Esophagus muscularis mucosa (tissue), 4 donors: ENCODE measurements around the gene PXDN. TPM values are rescaled to one million over a fixed set of nuclear protein-coding genes. Genes with fewer than 3 reads are reported as not detected.

Source experiments
- DNase-seq: peaks from one replicate; pipeline ENCODE4 v3.0.0-alpha.2; 2017; ENCODE audit errors: extremely low spot score
- H3K27ac ChIP-seq, 4 donors: fragments of 200-600 bp; sonication (generic); replicated peaks in 1 of 4; 1 replicate in 3 of 4; 2 replicates in 1 of 4; pipeline ENCODE4 v1.5.1; 2016 to 2019; ENCODE audit warnings: mild to moderate bottlenecking in 1 of 4
- H3K27me3 ChIP-seq, 4 donors: fragments of 200-600 bp; sonication (generic); one replicate each; pipeline versions ENCODE4 v1.5.1 to v1.6.0; 2016 to 2019
- H3K36me3 ChIP-seq, 4 donors: fragments of 200-600 bp; sonication (generic); one replicate each; pipeline ENCODE4 v1.5.1; 2016 to 2019
- H3K4me1 ChIP-seq, 4 donors: fragments of 200-600 bp; sonication (generic); one replicate each; pipeline ENCODE4 v1.5.1; 2016 to 2019
- H3K4me3 ChIP-seq, 4 donors: fragments of 200-600 bp; sonication (generic); 1 replicate in 2 of 4; 2 replicates in 2 of 4; pipeline ENCODE4 v1.5.1; 2016 to 2019; ENCODE audit warnings: mild to moderate bottlenecking in 4 of 4, moderate library complexity in 1 of 4
- H3K9me3 ChIP-seq, 4 donors: fragments of 200-600 bp; sonication (generic); 1 replicate in 3 of 4; 2 replicates in 1 of 4; pipeline ENCODE4 v1.5.1; 2016 to 2019
- EP300 ChIP-seq: sonication (generic); formaldehyde crosslinking; IDR thresholded peaks from one replicate; pipeline ENCODE4 v1.6.1; 2017; ENCODE audit warnings: antibody characterized with exemption
- POLR2A ChIP-seq: fragments of 450-650 bp; IDR thresholded peaks from one replicate; pipeline ENCODE4 v1.6.1; 2017; ENCODE audit warnings: antibody characterized with exemption, moderate library complexity, mild to moderate bottlenecking, low read depth
- POLR2AphosphoS5 ChIP-seq, 2 donors: sonication (generic); formaldehyde crosslinking; IDR thresholded peaks; one replicate each; pipeline ENCODE4 v1.6.1; 2017; ENCODE audit warnings: antibody characterized with exemption in 2 of 2
- WGBS: methylation state at CpG from one replicate; pipeline ENCODE4 v1.1.5; 2018; 5-methylcytosine and 5-hydroxymethylcytosine counted together
- intact Hi-C: fragments of 100-400 bp; cut with DNase I; formaldehyde crosslinking; loops from one replicate; pipeline ENCODE4 v1.15.1; 2023
- total RNA-seq, 4 donors: library from RNA; depleted of rRNA; stranded (reverse); fragments of >200 nt; gene quantifications; one replicate each; pipeline versions ENCODE4 v1.1.0 to v1.2.1, GENCODE V29; 2016
- TF ChIP-seq, protein P1 (sequence below), 3 experiments: fragments of 200-600 bp in 2 of 3; fragments of 450-650 bp in 1 of 3; sonication (generic) in 2 of 3; IDR thresholded peaks; one replicate each; pipeline ENCODE4 v1.5.1; 2017 to 2019; ENCODE audit warnings: antibody characterized with exemption in 3 of 3, mild to moderate bottlenecking in 2 of 3, moderate library complexity in 1 of 3

PXDN gene
- total RNA-seq, 4 donors from 2014 or later: 19.9 to 81.6 (median 50.1) TPM

DNA sequence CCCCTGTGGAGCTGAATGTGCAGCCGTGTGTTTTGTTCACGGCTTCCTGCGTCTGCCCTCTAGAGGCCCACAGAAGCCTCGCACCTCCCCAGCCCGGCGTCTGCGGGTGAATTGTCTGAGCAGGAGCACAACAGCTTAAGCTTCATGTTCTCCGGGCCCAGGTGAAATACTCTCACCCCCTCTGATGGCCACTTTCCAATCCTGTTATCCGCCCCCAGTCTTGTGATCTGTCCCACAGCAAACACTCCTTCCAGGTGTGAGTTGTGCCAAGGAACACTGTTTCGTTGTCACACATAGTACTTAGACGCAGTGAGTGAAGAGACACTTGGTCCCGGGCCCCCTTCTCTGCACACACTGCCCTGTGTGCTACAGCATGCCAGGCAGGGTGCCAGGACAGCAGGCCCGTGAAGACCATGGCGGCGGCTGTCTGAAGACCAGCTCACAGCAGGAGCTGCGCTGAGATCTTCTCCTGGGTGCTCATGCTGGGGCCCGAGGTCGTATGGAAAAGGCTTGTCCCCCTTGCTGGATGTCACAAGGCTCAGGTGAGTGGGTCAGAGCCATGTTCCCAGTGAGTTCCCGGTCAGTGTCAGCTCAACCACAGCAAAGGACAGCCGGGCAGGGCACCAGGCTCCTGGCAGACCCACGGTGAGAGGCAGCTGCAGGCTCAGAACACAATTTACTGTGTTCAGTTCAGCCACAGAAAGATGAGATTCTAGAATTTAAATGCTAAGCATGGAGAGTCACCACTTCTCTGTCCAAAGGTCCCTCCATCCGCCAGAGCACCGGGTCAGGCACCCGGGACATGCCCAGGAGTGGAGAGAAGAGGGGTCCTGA, 6.8 kb upstream of the PXDN start:
- peak overlapping the region in 2 of 4 donors; percentile 36 to 51 for H3K27ac ChIP-seq
- intact Hi-C loops: loop anchor here (5.0 kb wide), 2 partner anchors 66 to 199 kb away; no protein-coding TSS in a partner anchor
- TF ChIP-seq, protein P1, sequence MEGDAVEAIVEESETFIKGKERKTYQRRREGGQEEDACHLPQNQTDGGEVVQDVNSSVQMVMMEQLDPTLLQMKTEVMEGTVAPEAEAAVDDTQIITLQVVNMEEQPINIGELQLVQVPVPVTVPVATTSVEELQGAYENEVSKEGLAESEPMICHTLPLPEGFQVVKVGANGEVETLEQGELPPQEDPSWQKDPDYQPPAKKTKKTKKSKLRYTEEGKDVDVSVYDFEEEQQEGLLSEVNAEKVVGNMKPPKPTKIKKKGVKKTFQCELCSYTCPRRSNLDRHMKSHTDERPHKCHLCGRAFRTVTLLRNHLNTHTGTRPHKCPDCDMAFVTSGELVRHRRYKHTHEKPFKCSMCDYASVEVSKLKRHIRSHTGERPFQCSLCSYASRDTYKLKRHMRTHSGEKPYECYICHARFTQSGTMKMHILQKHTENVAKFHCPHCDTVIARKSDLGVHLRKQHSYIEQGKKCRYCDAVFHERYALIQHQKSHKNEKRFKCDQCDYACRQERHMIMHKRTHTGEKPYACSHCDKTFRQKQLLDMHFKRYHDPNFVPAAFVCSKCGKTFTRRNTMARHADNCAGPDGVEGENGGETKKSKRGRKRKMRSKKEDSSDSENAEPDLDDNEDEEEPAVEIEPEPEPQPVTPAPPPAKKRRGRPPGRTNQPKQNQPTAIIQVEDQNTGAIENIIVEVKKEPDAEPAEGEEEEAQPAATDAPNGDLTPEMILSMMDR (IDR thresholded peaks at IDR 0.05): peak; percentile 80 to 92 (median 81)
- peak in 1 of 2 donors; percentile 45 for TF ChIP-seq POLR2AphosphoS5 (IDR thresholded peaks at IDR 0.05)
- TF ChIP-seq EP300: no peak
- TF ChIP-seq POLR2A: no peak
- no peak for DNase-seq
- H3K9me3 ChIP-seq: no peaks in the 10 kb centered on the region
- H3K4me1 ChIP-seq: peaks cover 3 to 19% (median 17%) of the 10 kb centered on the region in 4 donors
- H3K36me3 ChIP-seq: no peaks in the 10 kb centered on the region
- H3K27me3 ChIP-seq: peaks cover 0 to 16% (median 0%) of the 10 kb centered on the region in 4 donors
- WGBS: 41% methylated on average over 20 of the region's 24 CpGs
- no peak overlapping the region for H3K4me3 ChIP-seq

DNA sequence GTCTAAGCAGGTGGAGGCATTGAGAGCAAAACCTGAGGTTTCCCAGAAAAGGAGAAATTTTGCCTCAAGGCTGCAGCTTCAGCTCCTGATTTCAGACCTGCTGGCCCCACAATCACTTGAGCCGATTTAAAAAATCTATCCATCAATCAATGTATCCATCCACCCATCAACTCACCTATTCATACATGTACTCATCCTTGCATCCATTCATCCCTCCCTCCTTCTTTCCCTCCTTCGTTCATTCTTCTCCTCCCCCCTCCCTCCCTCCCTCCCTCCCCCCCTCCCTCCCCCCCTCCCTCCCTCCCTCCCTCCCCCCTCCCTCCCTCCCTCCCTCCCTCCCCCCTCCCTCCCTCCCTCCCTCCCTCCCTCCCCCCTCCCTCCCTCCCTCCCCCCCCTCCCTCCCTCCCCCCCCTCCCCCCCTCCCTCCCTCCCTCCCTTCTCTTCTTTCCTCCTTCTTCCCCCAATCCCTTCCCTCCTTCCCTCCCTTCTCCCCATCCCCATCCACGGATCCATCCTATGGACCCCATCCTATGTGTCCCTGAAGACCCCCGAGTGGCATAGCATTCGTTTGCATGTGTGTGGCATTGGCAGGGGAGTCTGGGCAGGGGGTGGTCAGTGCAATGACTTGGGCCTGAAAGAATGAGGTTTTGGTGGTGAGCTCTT, 6.1 kb upstream of the PXDN start:
- no peak for TF ChIP-seq POLR2A
- TF ChIP-seq, protein P1 (IDR thresholded peaks at IDR 0.05): no peak
- no peak for TF ChIP-seq POLR2AphosphoS5 (IDR thresholded peaks at IDR 0.05)
- TF ChIP-seq EP300: no peak
- Histone ChIP-seq H3K4me3 (no peak overlapping the region), H3K4me1 (peaks cover 6 to 17% (median 14%) of the 10 kb centered on the region in 4 donors), H3K36me3 (no peaks in the 10 kb centered on the region), H3K27ac (peak overlapping the region in 1 of 4 donors; percentile 51), H3K9me3 (no peaks in the 10 kb centered on the region), H3K27me3 (peaks cover 0 to 16% (median 0%) of the 10 kb centered on the region in 4 donors)
- WGBS: 27% methylated on average over 5 of the region's 5 CpGs
- no peak for DNase-seq
- intact Hi-C loops: loop anchor here (5.0 kb wide), 2 partner anchors 67 to 198 kb away; no protein-coding TSS in a partner anchor

DNA sequence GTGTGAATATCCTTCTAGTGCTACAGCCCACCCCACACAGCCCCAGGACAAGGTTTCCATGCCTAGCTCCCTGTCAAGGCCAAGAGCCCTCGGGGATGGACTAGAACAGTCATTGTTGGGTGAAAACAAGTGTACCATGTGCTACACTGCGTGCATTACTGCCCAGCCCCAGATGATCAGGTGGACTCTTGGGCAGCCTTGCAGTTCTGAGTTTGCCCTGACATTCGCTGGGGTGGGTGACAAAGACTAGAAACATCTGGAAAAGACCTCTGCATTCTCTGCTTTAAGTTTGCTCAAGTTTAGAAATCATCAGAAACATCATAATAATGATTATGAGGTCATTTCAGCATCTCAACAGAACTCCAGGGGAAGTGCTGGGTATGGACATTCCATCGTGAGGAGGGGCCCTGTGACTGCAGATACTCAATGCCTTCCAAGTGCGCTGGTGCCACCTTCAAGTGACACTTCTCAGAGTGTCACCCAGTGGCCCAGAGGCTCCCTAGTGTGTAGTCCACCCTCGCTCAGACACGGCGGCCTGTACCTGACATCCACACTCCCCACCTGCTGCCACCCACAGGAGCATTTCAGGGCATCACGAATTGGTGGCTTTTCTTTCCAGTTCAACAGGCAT, 5.3 kb upstream of the PXDN start:
- intact Hi-C loops: loop anchor here (5.0 kb wide), 2 partner anchors 68 to 197 kb away; no protein-coding TSS in a partner anchor
- peaks cover 11 to 23% (median 20%) of the 10 kb centered on the region in 4 donors for H3K4me1 ChIP-seq
- no peak for DNase-seq
- no peak for TF ChIP-seq POLR2AphosphoS5 (IDR thresholded peaks at IDR 0.05)
- no peak for TF ChIP-seq EP300
- TF ChIP-seq POLR2A: no peak
- TF ChIP-seq, protein P1 (IDR thresholded peaks at IDR 0.05): no peak
- H3K9me3 ChIP-seq: no peaks in the 10 kb centered on the region
- H3K4me3 ChIP-seq: no peak overlapping the region
- no peaks in the 10 kb centered on the region for H3K36me3 ChIP-seq
- H3K27ac ChIP-seq: no peak overlapping the region
- peaks cover 0 to 16% (median 0%) of the 10 kb centered on the region in 4 donors for H3K27me3 ChIP-seq
- WGBS: 92% methylated on average over 7 of the region's 9 CpGs

DNA sequence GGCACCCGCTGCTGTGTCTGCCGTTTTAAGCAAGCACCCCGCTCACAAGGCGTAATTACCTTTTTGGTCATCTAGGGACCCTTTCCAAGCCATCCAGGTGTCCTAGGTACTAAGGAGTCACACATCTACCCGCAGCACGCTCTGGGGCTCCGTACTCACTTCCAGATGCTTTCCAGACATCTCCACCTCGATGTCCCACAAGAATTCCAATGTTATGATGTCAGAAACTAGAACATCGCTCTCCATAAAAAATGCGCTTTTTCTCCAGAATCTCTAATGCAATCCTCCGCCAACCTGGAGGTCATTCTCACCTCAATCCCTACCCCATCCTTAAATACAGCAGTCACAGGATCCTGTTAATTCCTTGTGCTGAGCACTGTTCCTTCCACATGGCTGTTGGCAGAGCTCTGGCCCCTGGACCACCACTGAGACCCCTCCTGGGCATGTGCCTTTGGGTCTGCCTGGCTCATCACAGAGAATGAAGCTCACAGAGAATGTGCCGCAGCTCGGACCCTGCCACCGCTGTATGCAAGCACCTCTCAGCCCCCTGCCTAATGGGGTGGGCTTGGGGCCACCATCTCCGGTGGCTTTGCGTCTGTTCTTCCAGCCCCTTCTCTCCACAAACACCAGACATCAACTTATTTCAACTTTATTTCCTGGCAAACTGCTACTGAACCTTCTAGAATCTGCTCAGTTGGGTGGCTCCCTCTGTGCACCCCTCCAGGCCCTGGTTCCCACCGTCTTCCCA, 4.6 kb upstream of the PXDN start:
- H3K27me3 ChIP-seq: peaks cover 0 to 16% (median 0%) of the 10 kb centered on the region in 4 donors
- no peaks in the 10 kb centered on the region for H3K36me3 ChIP-seq
- no peak for DNase-seq
- H3K4me1 ChIP-seq: peaks cover 11 to 30% (median 24%) of the 10 kb centered on the region in 4 donors
- H3K9me3 ChIP-seq: no peaks in the 10 kb centered on the region
- no peak overlapping the region for H3K27ac ChIP-seq
- no peak overlapping the region for H3K4me3 ChIP-seq
- intact Hi-C loops: no loop called here
- TF ChIP-seq, protein P1 (IDR thresholded peaks at IDR 0.05): no peak
- TF ChIP-seq POLR2A (no peak), POLR2AphosphoS5 (IDR thresholded peaks at IDR 0.05) (no peak), EP300 (no peak)
- 81% methylated on average over 17 of the region's 17 CpGs for WGBS
